Effector memory CD4-positive, alpha-beta T cell (primary cell): ENCODE measurements around the gene ZNF12.

Experiments used
- DNase-seq, 3 donors: peaks; one replicate each; pipeline ENCODE4 v3.0.0-alpha.2; 2020
- H3K27ac ChIP-seq: 2 replicates; pipeline ENCODE4 v1.7.0; 2013; ENCODE audit warnings: mild to moderate bottlenecking, low read length, moderate library complexity; ENCODE audit not compliant: insufficient read depth, poor library complexity, severe bottlenecking
- H3K27me3 ChIP-seq: replicated peaks from 2 replicates; pipeline ENCODE4 v1.7.0; 2013; ENCODE audit warnings: mild to moderate bottlenecking, low read length; ENCODE audit not compliant: insufficient read depth, control insufficient read depth, poor library complexity, severe bottlenecking
- H3K36me3 ChIP-seq: 2 replicates; pipeline ENCODE4 v1.7.0; 2013; ENCODE audit warnings: mild to moderate bottlenecking, low read length, moderate library complexity; ENCODE audit not compliant: control insufficient read depth, insufficient read depth
- H3K4me1 ChIP-seq: 2 replicates; pipeline ENCODE4 v1.7.0; 2013; ENCODE audit warnings: low read length, mild to moderate bottlenecking; ENCODE audit not compliant: control insufficient read depth, insufficient read depth, poor library complexity, severe bottlenecking
- H3K4me3 ChIP-seq: 2 replicates; pipeline ENCODE4 v1.7.0; 2013; ENCODE audit warnings: low read length, low read depth, mild to moderate bottlenecking; ENCODE audit not compliant: insufficient read depth, poor library complexity, severe bottlenecking
- H3K9me3 ChIP-seq: 2 replicates; pipeline ENCODE4 v1.7.0; 2013; ENCODE audit warnings: mild to moderate bottlenecking, low read length, moderate library complexity; ENCODE audit not compliant: control insufficient read depth

Gene ZNF12

GRCh38 chr7:6648066-6648814 lies 58.5 kb downstream of the ZNF12 start:
- Histone ChIP-seq H3K27me3 (no peaks in the 10 kb centered on the region), H3K9me3 (no peaks in the 10 kb centered on the region), H3K36me3 (peaks cover 80% of the 10 kb centered on the region), H3K4me3 (no peak overlapping the region), H3K27ac (no peak overlapping the region), H3K4me1 (no peaks in the 10 kb centered on the region)
- no peak for DNase-seq

- no peaks in the 10 kb centered on the region for H3K9me3 ChIP-seq
- no peak for DNase-seq
- peaks cover 84% of the 10 kb centered on the region for H3K36me3 ChIP-seq
- H3K27me3 ChIP-seq = no peaks in the 10 kb centered on the region
- no peaks in the 10 kb centered on the region for H3K4me1 ChIP-seq
- H3K27ac ChIP-seq = no peak overlapping the region
- H3K4me3 ChIP-seq = no peak overlapping the region
These were observed 59.2 kb downstream of the ZNF12 start for GRCh38 chr7:6647541-6647940.

- Histone ChIP-seq H3K4me1 (no peaks in the 10 kb centered on the region), H3K27me3 (no peaks in the 10 kb centered on the region), H3K36me3 (peaks cover 84% of the 10 kb centered on the region), H3K27ac (no peak overlapping the region), H3K9me3 (no peaks in the 10 kb centered on the region), H3K4me3 (no peak overlapping the region)
- no peak for DNase-seq
These were observed 59.7 kb downstream of the ZNF12 start for GRCh38 chr7:6647080-6647479.

DNA sequence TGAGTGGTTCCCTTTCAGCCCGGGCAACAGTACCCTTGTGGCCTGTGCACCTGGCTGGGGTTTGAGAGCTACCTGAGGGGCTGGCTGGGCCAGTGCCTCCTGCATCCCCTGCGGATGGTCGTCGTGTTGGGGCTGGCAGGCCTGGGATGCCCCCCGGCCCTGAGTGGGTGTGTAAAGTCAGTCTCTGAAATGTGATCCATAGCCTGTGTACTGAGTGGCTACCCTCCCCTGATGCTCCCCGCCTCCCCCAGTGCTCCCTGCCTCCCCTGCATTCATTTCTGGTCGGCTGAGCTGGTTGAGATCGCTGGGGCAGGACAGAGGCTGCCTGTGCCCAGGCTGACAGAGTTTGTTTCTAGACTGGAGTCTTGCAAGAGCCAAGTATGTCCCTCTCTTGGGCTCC lies 60.3 kb downstream of the ZNF12 start:
- no peaks in the 10 kb centered on the region for H3K4me1 ChIP-seq
- H3K27me3 ChIP-seq = no peaks in the 10 kb centered on the region
- H3K9me3 ChIP-seq = no peaks in the 10 kb centered on the region
- H3K36me3 ChIP-seq = peaks cover 82% of the 10 kb centered on the region
- DNase-seq = no peak
- H3K4me3 ChIP-seq = no peak overlapping the region
- no peak overlapping the region for H3K27ac ChIP-seq

DNA sequence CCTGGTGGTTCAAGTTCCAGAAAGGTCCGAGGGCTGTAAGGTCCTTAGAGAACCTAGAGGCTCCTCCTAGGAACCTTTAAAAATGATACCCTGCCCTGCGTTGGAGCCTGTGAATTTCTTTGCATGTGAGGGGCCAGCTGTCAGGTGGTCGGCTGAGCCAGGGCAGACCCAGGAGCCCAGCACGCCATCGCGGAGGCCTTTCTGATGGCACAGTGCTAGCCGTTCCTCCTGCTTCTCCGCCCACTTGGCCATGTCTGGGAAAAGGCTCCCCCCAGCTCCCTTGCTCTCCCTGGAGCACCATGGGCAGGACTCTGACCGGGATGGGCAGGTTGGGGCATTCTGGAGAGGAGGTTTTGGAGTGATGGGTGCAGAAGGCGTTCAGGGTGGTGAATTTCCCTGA lies 62.0 kb downstream of the ZNF12 start:
- H3K27ac ChIP-seq = no peak overlapping the region
- no peaks in the 10 kb centered on the region for H3K9me3 ChIP-seq
- H3K4me1 ChIP-seq = no peaks in the 10 kb centered on the region
- H3K4me3 ChIP-seq = no peak overlapping the region
- DNase-seq = no peak
- H3K36me3 ChIP-seq = peaks cover 72% of the 10 kb centered on the region
- H3K27me3 ChIP-seq = no peaks in the 10 kb centered on the region

DNA sequence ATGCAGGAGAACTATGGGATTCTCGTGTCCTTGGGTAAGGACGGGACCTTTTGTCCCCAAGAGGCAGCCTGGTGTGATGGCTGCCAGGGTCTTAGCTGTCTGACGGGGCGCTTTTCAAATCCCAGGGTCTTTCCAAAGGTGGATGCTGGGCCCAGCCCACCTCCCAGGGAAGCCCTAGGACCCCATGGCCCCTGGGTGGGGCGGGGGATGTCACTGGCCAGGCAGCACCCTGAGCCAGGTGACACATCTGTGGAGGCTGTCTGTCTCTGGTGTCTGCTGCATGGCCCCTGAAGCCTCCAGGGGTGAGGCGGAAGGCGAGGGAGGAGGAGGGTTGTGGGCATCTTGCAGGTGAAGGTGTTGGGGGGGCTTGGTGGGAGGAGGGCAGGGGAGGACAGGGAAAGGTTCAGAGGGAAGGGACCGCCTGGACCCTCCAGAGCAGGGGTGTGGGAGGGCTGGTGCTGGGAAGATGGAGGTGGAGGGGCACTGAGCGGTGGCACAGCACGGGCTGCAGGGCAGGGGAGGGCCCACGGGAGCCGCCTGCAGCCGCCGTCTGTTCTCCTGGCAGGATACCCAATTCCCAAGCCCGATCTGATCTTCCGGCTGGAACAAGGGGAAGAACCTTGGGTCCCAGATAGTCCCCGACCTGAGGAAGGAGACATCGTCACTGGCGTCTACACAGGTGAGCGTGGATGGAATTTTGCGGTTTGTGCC lies 62.7 kb downstream of the ZNF12 start:
- no peaks in the 10 kb centered on the region for H3K4me1 ChIP-seq
- peaks cover 65% of the 10 kb centered on the region for H3K36me3 ChIP-seq

GRCh38 chr7:6642861-6643640 lies 63.7 kb downstream of the ZNF12 start:
- H3K4me1 ChIP-seq = peaks cover 6% of the 10 kb centered on the region
- DNase-seq = no peak
- no peaks in the 10 kb centered on the region for H3K27me3 ChIP-seq
- peaks cover 55% of the 10 kb centered on the region for H3K36me3 ChIP-seq
- no peaks in the 10 kb centered on the region for H3K9me3 ChIP-seq
- H3K4me3 ChIP-seq = no peak overlapping the region
- no peak overlapping the region for H3K27ac ChIP-seq

More for the DNA sequence above, 62.7 kb downstream of the ZNF12 start:
- no peak overlapping the region for H3K27ac ChIP-seq
- no peaks in the 10 kb centered on the region for H3K9me3 ChIP-seq
- H3K4me3 ChIP-seq = no peak overlapping the region
- no peak for DNase-seq
- no peaks in the 10 kb centered on the region for H3K27me3 ChIP-seq

GRCh38 chr7:6642239-6642839 lies 64.4 kb downstream of the ZNF12 start:
- H3K4me3 ChIP-seq = no peak overlapping the region
- peaks cover 49% of the 10 kb centered on the region for H3K36me3 ChIP-seq
- no peak for DNase-seq

DNA sequence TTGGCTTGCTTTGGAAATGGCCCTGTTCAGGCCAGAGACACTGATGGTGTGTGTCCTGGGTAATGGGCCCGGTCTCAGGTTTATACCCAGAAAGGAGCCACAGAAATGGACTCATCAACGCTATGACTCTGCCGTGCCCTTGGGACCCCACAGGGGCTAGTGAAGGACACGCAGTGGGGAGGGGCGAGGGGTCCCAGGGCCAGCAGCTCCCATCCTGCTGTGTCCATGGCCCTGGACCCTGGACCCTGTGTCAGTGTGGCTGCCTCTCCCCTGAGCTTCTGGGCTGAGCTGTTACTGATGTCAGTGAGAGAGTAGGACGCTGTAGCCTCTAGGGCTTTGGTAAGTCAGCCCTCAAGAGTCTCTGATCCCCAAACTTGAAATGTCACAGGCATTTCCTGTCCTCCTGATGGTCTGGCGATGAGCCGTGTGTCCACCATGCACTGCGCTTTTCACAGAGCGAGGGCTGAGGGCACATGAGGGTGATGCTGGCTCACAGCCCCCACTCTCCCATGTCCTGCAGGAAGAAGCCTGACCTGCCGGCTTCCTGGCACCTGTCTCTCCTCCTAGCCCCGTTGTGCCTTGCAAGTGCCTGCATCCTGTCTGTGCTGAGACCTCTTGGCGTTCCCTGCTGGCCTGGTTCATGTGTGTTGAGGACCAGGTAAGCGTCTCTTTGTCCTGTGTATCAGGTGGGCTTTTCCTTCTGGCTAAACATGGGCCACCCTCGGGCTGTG lies 65.3 kb downstream of the ZNF12 start:
- Histone ChIP-seq H3K4me3 (no peak overlapping the region), H3K9me3 (no peaks in the 10 kb centered on the region), H3K27ac (no peak overlapping the region), H3K4me1 (peaks cover 12% of the 10 kb centered on the region), H3K27me3 (no peaks in the 10 kb centered on the region), H3K36me3 (peaks cover 47% of the 10 kb centered on the region)
- DNase-seq = no peak

More at GRCh38 chr7:6642239-6642839, 64.4 kb downstream of the ZNF12 start:
- H3K27me3 ChIP-seq = no peaks in the 10 kb centered on the region
- H3K27ac ChIP-seq = no peak overlapping the region
- H3K4me1 ChIP-seq = peaks cover 9% of the 10 kb centered on the region
- H3K9me3 ChIP-seq = no peaks in the 10 kb centered on the region
